ENCODE measurements around the gene CDH4. TPM values are rescaled to one million over a fixed set of nuclear protein-coding genes. Genes with fewer than 3 reads are reported as not detected.

CDH4 gene
- total and polyA plus RNA-seq, 3 experiments from 2014 or later: 0.22 TPM; not detected in 2

GRCh38 chr20:61571916-61572711 lies 320.1 kb downstream of the CDH4 start:
- Mint-ChIP-seq H3K27me3 (no peaks in the 10 kb centered on the region), H3K9me3 (peaks cover 0 to 2% (median 0%) of the 10 kb centered on the region in 5 donors), H3K36me3 (no peaks in the 10 kb centered on the region), H3K27ac (no peak overlapping the region), H3K4me3 (no peak overlapping the region), H3K4me1 (no peaks in the 10 kb centered on the region)
- H3K27ac ChIP-seq (ENCODE audit: low read depth, low read length): no peak overlapping the region
- no peaks in the 10 kb centered on the region for H3K4me1 ChIP-seq (ENCODE audit: insufficient read depth, low read length)
- H3K9me3 ChIP-seq (ENCODE audit: low read length): no peaks in the 10 kb centered on the region
- ChIA-PET POLR2A (no interaction called here), CTCF (no interaction called here)
- no peaks in the 10 kb centered on the region for H3K36me3 ChIP-seq (ENCODE audit: insufficient read depth, low read length)
- no peaks in the 10 kb centered on the region for H3K27me3 ChIP-seq (ENCODE audit: insufficient read depth, low read length, poor library complexity, severe bottlenecking)
- H3K4me3 ChIP-seq (ENCODE audit: low read length): no peak overlapping the region
- DNase-seq: no peak

DNA sequence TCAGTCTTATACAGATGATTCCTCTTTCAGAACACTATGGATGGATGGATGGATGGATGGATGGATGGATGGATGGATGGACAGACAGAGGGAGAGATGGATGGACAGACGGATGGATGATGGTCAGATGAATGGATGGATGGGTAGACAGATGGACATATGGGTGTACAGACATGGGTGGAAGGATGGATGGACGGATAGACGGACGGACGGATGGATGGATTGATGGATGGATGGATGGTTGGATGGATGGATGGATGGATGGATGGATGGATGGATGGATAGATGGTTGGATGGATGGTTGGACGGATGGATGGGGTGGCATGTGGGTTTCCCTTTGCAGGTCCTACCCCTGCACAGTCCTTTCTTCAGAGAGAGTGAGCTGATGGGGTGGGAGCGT lies 320.7 kb downstream of the CDH4 start:
- peaks cover 0 to 3% (median 0%) of the 10 kb centered on the region in 5 donors for H3K9me3 Mint-ChIP-seq

DNA sequence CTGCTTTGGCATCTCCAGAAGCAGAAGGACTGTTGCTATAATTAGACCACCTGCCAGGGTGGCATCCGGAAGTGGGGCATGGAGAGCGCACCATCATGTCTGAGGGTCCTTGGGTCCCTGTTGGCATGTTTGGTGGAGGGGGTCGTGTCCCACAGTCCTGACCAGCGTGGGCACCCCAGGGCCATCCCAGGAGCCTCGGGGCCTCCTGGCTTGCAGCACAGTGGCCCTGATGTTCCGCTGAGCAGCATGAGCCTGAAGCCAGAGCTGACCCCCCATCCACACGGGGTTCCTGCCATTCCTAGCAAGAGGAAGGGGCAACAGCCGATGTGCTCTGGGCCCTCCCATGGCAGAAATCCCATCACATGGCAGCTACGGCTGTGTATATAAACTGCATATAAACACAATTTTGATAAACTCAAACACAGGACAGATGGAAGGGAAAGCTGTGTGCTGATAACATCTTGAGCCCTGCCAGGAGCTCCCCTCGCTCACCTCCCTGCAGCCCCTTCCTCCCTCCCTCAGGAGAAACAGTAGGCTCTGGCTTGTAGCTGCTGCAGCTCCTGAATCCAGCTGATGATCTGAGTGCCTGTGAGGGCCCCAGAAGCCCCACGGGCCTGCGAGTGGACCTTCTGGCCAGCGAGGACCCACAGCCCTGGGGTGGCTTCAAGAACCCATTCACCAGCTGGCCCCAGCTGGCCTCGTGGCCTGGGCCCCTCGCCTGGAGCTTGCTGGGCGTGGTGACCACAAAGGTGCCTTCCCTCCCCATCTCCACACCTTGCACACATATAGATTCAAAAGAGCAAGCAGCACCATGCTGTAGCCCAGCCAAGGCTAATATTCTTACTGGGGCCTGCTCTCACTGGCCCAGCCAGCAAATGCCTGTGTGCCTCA lies 321.6 kb downstream of the CDH4 start:
- Mint-ChIP-seq H3K27me3 (no peaks in the 10 kb centered on the region), H3K4me3 (no peak overlapping the region), H3K27ac (no peak overlapping the region), H3K9me3 (peaks cover 0 to 4% (median 0%) of the 10 kb centered on the region in 5 donors), H3K4me1 (no peaks in the 10 kb centered on the region), H3K36me3 (no peaks in the 10 kb centered on the region)
- ChIA-PET CTCF (no interaction called here), POLR2A (no interaction called here)
- Histone ChIP-seq H3K27ac (ENCODE audit: low read depth, low read length) (no peak overlapping the region), H3K36me3 (ENCODE audit: insufficient read depth, low read length) (no peaks in the 10 kb centered on the region), H3K4me3 (ENCODE audit: low read length) (no peak overlapping the region), H3K9me3 (ENCODE audit: low read length) (no peaks in the 10 kb centered on the region), H3K4me1 (ENCODE audit: insufficient read depth, low read length) (no peaks in the 10 kb centered on the region), H3K27me3 (ENCODE audit: insufficient read depth, low read length, poor library complexity, severe bottlenecking) (no peaks in the 10 kb centered on the region)
- DNase-seq: no peak

More for the DNA sequence above, 320.7 kb downstream of the CDH4 start:
- Mint-ChIP-seq H3K27me3 (no peaks in the 10 kb centered on the region), H3K27ac (no peak overlapping the region), H3K4me3 (no peak overlapping the region), H3K4me1 (no peaks in the 10 kb centered on the region), H3K36me3 (no peaks in the 10 kb centered on the region)
- Histone ChIP-seq H3K4me3 (ENCODE audit: low read length) (no peak overlapping the region), H3K27me3 (ENCODE audit: insufficient read depth, low read length, poor library complexity, severe bottlenecking) (no peaks in the 10 kb centered on the region), H3K4me1 (ENCODE audit: insufficient read depth, low read length) (no peaks in the 10 kb centered on the region), H3K9me3 (ENCODE audit: low read length) (no peaks in the 10 kb centered on the region), H3K27ac (ENCODE audit: low read depth, low read length) (no peak overlapping the region), H3K36me3 (ENCODE audit: insufficient read depth, low read length) (no peaks in the 10 kb centered on the region)
- DNase-seq: no peak
- ChIA-PET CTCF (no interaction called here), POLR2A (no interaction called here)

- no peak overlapping the region for H3K27ac Mint-ChIP-seq
- H3K36me3 Mint-ChIP-seq: no peaks in the 10 kb centered on the region
- no peaks in the 10 kb centered on the region for H3K4me1 Mint-ChIP-seq
- no peak overlapping the region for H3K4me3 Mint-ChIP-seq
- ChIA-PET POLR2A (no interaction called here), CTCF (no interaction called here)
- no peaks in the 10 kb centered on the region for H3K4me1 ChIP-seq (ENCODE audit: insufficient read depth, low read length)
- peaks cover 0 to 4% (median 0%) of the 10 kb centered on the region in 5 donors for H3K9me3 Mint-ChIP-seq
- no peaks in the 10 kb centered on the region for H3K27me3 Mint-ChIP-seq
- H3K27me3 ChIP-seq (ENCODE audit: insufficient read depth, low read length, poor library complexity, severe bottlenecking): no peaks in the 10 kb centered on the region
- DNase-seq: no peak
- H3K27ac ChIP-seq (ENCODE audit: low read depth, low read length): no peak overlapping the region
- H3K4me3 ChIP-seq (ENCODE audit: low read length): no peak overlapping the region
- no peaks in the 10 kb centered on the region for H3K36me3 ChIP-seq (ENCODE audit: insufficient read depth, low read length)
- no peaks in the 10 kb centered on the region for H3K9me3 ChIP-seq (ENCODE audit: low read length)
These were observed 323.3 kb downstream of the CDH4 start for GRCh38 chr20:61575151-61575937.

DNA sequence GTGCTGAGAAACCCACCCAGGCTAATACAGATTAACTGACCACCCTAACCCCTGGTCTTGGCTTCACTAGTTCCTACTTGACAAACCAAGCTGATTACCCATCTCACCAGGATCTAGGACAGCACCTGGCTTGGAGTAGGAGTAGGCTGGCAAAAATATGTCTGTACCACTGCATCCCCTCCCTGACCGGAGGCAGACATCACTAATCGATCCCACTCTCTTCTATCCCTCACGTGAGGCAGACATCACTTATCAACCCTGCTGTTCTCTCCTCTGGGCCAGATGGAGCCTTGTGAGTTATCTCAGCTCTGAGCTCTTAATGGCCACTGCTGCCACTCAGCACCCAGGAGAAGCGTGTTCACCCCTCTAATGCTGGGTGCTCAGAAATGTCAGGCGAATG lies 324.3 kb downstream of the CDH4 start:
- Histone ChIP-seq H3K4me1 (ENCODE audit: insufficient read depth, low read length) (no peaks in the 10 kb centered on the region), H3K9me3 (ENCODE audit: low read length) (no peaks in the 10 kb centered on the region), H3K27ac (ENCODE audit: low read depth, low read length) (no peak overlapping the region), H3K36me3 (ENCODE audit: insufficient read depth, low read length) (no peaks in the 10 kb centered on the region), H3K4me3 (ENCODE audit: low read length) (no peak overlapping the region), H3K27me3 (ENCODE audit: insufficient read depth, low read length, poor library complexity, severe bottlenecking) (no peaks in the 10 kb centered on the region)
- no peaks in the 10 kb centered on the region for H3K4me1 Mint-ChIP-seq
- no peak overlapping the region for H3K27ac Mint-ChIP-seq
- H3K4me3 Mint-ChIP-seq: no peak overlapping the region
- H3K9me3 Mint-ChIP-seq: peaks cover 0 to 4% (median 0%) of the 10 kb centered on the region in 5 donors
- H3K36me3 Mint-ChIP-seq: no peaks in the 10 kb centered on the region
- no peak for DNase-seq
- POLR2A ChIA-PET: no interaction called here
- no peaks in the 10 kb centered on the region for H3K27me3 Mint-ChIP-seq
- CTCF ChIA-PET: no interaction called here

- no peaks in the 10 kb centered on the region for H3K36me3 ChIP-seq (ENCODE audit: insufficient read depth, low read length)
- H3K27ac ChIP-seq (ENCODE audit: low read depth, low read length): no peak overlapping the region
- no peaks in the 10 kb centered on the region for H3K9me3 ChIP-seq (ENCODE audit: low read length)
- H3K36me3 Mint-ChIP-seq: no peaks in the 10 kb centered on the region
- ChIA-PET POLR2A (no interaction called here), CTCF (no interaction called here)
- no peak overlapping the region for H3K4me3 Mint-ChIP-seq
- peaks cover 0 to 4% (median under 1%) of the 10 kb centered on the region in 5 donors for H3K9me3 Mint-ChIP-seq
- no peaks in the 10 kb centered on the region for H3K27me3 ChIP-seq (ENCODE audit: insufficient read depth, low read length, poor library complexity, severe bottlenecking)
- H3K4me1 Mint-ChIP-seq: no peaks in the 10 kb centered on the region
- H3K27ac Mint-ChIP-seq: no peak overlapping the region
- no peak overlapping the region for H3K4me3 ChIP-seq (ENCODE audit: low read length)
- H3K27me3 Mint-ChIP-seq: peaks cover 0 to 2% of the 10 kb centered on the region in 2 donors
- H3K4me1 ChIP-seq (ENCODE audit: insufficient read depth, low read length): no peaks in the 10 kb centered on the region
- DNase-seq: no peak
These were observed 325.0 kb downstream of the CDH4 start for GRCh38 chr20:61577065-61577464.

GRCh38 chr20:61579908-61580307 lies 327.8 kb downstream of the CDH4 start:
- H3K4me1 Mint-ChIP-seq: no peaks in the 10 kb centered on the region
- H3K4me3 ChIP-seq (ENCODE audit: low read length): no peak overlapping the region
- CTCF ChIA-PET: no interaction called here
- H3K27me3 ChIP-seq (ENCODE audit: insufficient read depth, low read length, poor library complexity, severe bottlenecking): no peaks in the 10 kb centered on the region
- H3K36me3 ChIP-seq (ENCODE audit: insufficient read depth, low read length): no peaks in the 10 kb centered on the region
- peaks cover 0 to 3% (median 3%) of the 10 kb centered on the region in 5 donors for H3K9me3 Mint-ChIP-seq
- DNase-seq: no peak
- H3K27me3 Mint-ChIP-seq: peaks cover 0 to 4% of the 10 kb centered on the region in 2 donors
- H3K4me1 ChIP-seq (ENCODE audit: insufficient read depth, low read length): no peaks in the 10 kb centered on the region
- POLR2A ChIA-PET: no interaction called here
- H3K27ac ChIP-seq (ENCODE audit: low read depth, low read length): no peak overlapping the region
- peak overlapping the region in 1 of 7 donors; percentile 13 for H3K4me3 Mint-ChIP-seq
- no peaks in the 10 kb centered on the region for H3K36me3 Mint-ChIP-seq
- no peaks in the 10 kb centered on the region for H3K9me3 ChIP-seq (ENCODE audit: low read length)
- no peak overlapping the region for H3K27ac Mint-ChIP-seq
